Measurements from ENCODE around the gene DDX50.
"Not testable (repeated sequence)": the region's sequence is repeated elsewhere in the genome, so short reads cannot be mapped to it uniquely, and the experiment has no call there.

GRCh38 chr10:68932860-68933259, 31.7 kb downstream of the DDX50 start:
- not testable (repeated sequence) for TF ChIP-seq CTCF (conservative IDR thresholded peaks at IDR 0.05; ENCODE audit: low read length); EZH2phosphoT487 (IDR thresholded peaks at IDR 0.05; ENCODE audit: borderline replicate concordance)

All from Loucy (cell line).